HL-60 (cell line): Measurements from ENCODE around the gene CTNNA1.

Source experiments
- CTCF ChIP-seq: IDR thresholded peaks from one replicate; pipeline ENCODE4 v1.5.1; 2011; ENCODE audit warnings: low read length, control low read depth, inconsistent platforms; ENCODE audit not compliant: insufficient read depth
- POLR2AphosphoS5 ChIP-seq: IDR thresholded peaks from 2 replicates; pipeline ENCODE4 v1.6.1; 2012; ENCODE audit warnings: low read depth

GRCh38 chr5:138726848-138727247 is 26.4 kb upstream of the CTNNA1 start:
- TF ChIP-seq POLR2AphosphoS5 (no peak), CTCF (no peak)
